ENCODE measurements around the gene WASL.

Gene WASL

GRCh38 chr7:123747620-123748141 lies 1.1 kb downstream of the WASL start:
- no peak for TF ChIP-seq CTCF (IDR thresholded peaks at IDR 0.05; ENCODE audit: low read depth, low read length)
- in situ Hi-C loops (cut with HindIII; ENCODE audit: low sequenced_read_pairs), result no loop called here
- DNase-seq (ENCODE audit: low read depth, low spot score), result peak; percentile 85
- peak overlapping the region; percentile 86 for H3K4me3 ChIP-seq (ENCODE audit: low read depth, low read length)

- no peak for TF ChIP-seq CTCF (IDR thresholded peaks at IDR 0.05; ENCODE audit: low read depth, low read length)
- in situ Hi-C loops (cut with HindIII; ENCODE audit: low sequenced_read_pairs), result no loop called here
Observed at GRCh38 chr7:123746931-123747488, 1.8 kb downstream of the WASL start.

GRCh38 chr7:123746055-123746454 lies 2.7 kb downstream of the WASL start:
- DNase-seq (ENCODE audit: low read depth, low spot score), result no peak
- no peak for TF ChIP-seq CTCF (IDR thresholded peaks at IDR 0.05; ENCODE audit: low read depth, low read length)
- H3K4me3 ChIP-seq (ENCODE audit: low read depth, low read length), result no peak overlapping the region
- in situ Hi-C loops (cut with HindIII; ENCODE audit: low sequenced_read_pairs), result no loop called here

More at GRCh38 chr7:123746931-123747488, 1.8 kb downstream of the WASL start:
- DNase-seq (ENCODE audit: low read depth, low spot score), result no peak
- peak overlapping the region; percentile 86 for H3K4me3 ChIP-seq (ENCODE audit: low read depth, low read length)

- no peak for TF ChIP-seq CTCF (IDR thresholded peaks at IDR 0.05; ENCODE audit: low read depth, low read length)
- in situ Hi-C loops (cut with HindIII; ENCODE audit: low sequenced_read_pairs), result no loop called here
- DNase-seq (ENCODE audit: low read depth, low spot score), result no peak
- no peak overlapping the region for H3K4me3 ChIP-seq (ENCODE audit: low read depth, low read length)
Observed at GRCh38 chr7:123745437-123745836, 3.4 kb downstream of the WASL start.

GRCh38 chr7:123744416-123744815 lies 4.4 kb downstream of the WASL start:
- DNase-seq (ENCODE audit: low read depth, low spot score), result no peak
- H3K4me3 ChIP-seq (ENCODE audit: low read depth, low read length), result no peak overlapping the region
- in situ Hi-C loops (cut with HindIII; ENCODE audit: low sequenced_read_pairs), result no loop called here
- TF ChIP-seq CTCF (IDR thresholded peaks at IDR 0.05; ENCODE audit: low read depth, low read length), result no peak

- TF ChIP-seq CTCF (IDR thresholded peaks at IDR 0.05; ENCODE audit: low read depth, low read length), result no peak
- DNase-seq (ENCODE audit: low read depth, low spot score), result no peak
- in situ Hi-C loops (cut with HindIII; ENCODE audit: low sequenced_read_pairs), result no loop called here
- H3K4me3 ChIP-seq (ENCODE audit: low read depth, low read length), result no peak overlapping the region
Observed at GRCh38 chr7:123741940-123742339, 6.9 kb downstream of the WASL start.
